HG03460 (cell line): Measurements from ENCODE around the gene CCDC13.
"Not testable (repeated sequence)": the region's sequence is repeated elsewhere in the genome, so short reads cannot be mapped to it uniquely, and the experiment has no call there.

Experiments
- ATAC-seq: cut with Tn5 transposase; IDR thresholded peaks from one replicate; pipeline ENCODE4 v1.9.1; 2021; ENCODE audit not compliant: unreplicated experiment

Gene CCDC13, protein sequence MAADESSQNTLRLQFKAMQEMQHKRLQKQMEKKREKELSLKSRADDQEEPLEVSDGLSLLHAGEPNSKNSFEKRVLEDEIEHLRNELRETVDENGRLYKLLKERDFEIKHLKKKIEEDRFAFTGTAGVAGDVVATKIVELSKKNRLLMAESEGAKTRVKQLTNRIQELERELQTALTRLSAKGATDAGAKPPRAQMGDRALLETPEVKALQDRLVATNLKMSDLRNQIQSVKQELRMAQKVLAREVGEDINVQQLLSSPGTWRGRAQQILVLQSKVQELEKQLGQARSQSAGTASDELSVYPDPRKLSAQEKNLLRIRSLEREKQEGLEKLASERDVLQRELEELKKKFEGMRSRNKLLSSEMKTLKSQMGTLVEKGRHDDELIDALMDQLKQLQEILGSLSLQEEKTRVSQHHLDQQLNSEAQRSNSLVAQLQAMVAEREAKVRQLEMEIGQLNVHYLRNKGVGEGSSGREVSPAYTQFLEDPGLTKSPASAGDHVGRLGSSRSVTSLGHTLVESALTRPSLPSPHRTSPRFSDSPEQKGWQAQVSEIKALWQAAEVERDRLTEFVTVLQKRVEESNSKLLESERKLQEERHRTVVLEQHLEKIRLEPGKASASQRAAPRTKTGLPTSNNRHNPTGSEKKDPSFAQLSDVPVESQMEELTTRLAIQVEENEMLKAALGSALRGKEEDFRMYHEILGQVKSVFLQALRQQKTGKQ

GRCh38 chr3:42772670-42773408 lies at the start of gene CCDC13:
CCDC13 (minus strand) TSS chr3:42773253; CDS start chr3:42758345, 14,908 bp downstream.
- ATAC-seq, result peak; percentile 99

GRCh38 chr3:42822828-42823227 lies 49.8 kb upstream of the CCDC13 start:
- ATAC-seq, result no peak

DNA sequence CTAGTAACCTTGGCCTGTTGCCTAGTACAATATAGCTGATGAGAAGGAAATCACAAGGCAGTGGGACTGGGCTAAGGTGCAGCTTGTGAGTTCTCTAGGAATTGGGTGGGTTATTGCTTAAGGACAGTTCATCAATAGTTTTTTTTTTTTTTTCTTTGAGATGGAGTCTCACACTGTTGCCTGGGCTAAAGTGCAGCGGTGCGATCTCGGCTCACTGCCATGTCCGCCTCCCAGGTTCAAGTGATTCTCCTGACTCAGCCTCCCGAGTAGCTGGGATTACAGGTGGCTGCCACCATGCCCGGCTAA lies 47.6 kb upstream of the CCDC13 start:
- ATAC-seq, result no peak

DNA sequence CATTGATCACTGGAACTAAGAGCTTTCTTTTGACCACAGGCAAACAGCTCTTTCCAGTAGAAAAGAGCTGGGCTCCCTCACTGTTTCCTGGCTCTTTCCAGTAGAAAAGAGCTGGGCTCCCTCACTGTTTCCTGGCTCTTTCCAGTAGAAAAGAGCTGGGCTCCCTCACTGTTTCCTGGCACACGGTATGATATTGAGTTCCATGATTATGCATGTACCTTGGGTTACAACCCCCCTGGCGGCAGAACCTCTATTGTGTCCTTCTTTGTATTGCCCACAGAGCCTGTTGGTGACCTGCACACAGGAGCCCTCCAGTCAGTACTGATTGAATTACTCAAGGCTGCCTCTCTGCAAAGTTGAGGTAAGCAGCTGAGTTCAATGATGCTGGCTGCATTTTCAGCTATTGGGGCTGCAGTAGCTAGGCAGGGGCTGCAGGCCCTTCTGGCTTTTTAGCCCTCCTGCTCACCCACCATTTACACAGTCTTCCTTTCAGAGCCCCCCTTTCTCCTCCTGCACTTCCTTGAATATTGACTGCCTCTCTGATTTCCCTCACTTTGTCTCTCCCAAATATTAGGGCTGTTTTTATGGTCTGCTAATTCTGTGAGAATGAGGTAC lies 46.4 kb upstream of the CCDC13 start:
- ATAC-seq, result no peak

DNA sequence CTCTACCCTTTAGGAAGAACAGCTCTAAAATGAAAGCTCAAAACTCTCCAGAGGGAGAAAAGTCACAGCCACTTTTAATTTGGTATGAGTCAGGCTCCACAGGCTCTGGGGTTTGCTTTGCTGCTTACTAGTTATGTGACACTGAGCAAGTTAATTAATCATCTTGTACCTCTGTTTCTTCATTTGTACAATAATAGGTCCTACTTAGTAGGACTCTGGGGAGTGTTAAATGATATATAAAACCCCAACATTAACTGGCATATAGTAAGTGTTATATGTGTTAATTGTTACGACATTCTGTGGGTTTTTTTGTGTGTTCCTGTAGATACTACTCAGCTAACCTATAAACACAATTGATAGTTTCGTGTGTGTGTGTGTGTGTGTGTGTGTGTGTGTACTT lies 42.8 kb upstream of the CCDC13 start:
- no peak for ATAC-seq

DNA sequence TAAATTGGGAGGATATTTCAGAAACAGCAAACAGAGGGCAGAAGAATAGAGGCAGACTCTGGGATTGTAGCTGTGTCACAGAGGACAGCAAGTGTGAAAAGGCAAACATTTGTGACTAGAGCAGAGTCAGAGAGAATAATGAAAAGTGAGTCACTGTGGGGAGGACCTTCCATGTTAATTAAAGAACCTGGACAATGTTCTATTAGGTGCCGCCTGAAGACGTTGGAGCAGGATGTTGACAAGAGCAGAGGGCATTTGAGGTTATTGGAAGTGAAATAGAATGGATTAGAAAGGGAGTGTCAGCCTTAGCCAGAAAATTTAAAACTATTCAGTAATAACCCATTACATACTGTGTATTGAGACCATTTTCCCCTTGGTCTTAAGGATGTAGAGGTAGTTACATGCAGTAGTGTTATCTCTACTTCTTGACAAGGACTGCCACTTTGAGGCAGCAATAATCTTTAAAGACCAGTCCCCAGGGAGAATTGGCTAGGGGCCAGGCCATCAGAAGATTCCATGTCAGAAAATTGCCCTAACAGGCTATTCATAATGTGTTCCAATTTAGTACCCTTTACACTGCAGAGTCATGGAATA lies 42.0 kb upstream of the CCDC13 start:
- no peak for ATAC-seq

DNA sequence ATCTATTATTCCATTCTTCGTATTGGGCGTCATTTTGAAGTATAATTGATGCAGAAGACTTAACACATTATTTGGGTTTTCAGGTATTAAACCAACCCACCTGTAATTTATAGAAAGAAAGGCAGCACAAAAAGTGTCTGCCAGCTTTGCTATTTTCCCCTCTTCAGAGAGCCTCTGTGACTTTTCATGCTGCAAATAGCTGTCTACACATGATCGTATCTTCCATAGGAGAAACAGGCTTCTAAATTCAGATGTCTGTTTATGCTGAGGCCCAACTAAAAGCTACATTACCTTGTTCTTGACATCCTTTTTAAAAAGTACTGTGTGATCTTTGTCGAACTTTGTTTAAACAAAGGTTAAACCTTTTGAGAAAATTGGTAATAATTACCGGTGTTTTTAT lies 41.2 kb upstream of the CCDC13 start:
- no peak for ATAC-seq

DNA sequence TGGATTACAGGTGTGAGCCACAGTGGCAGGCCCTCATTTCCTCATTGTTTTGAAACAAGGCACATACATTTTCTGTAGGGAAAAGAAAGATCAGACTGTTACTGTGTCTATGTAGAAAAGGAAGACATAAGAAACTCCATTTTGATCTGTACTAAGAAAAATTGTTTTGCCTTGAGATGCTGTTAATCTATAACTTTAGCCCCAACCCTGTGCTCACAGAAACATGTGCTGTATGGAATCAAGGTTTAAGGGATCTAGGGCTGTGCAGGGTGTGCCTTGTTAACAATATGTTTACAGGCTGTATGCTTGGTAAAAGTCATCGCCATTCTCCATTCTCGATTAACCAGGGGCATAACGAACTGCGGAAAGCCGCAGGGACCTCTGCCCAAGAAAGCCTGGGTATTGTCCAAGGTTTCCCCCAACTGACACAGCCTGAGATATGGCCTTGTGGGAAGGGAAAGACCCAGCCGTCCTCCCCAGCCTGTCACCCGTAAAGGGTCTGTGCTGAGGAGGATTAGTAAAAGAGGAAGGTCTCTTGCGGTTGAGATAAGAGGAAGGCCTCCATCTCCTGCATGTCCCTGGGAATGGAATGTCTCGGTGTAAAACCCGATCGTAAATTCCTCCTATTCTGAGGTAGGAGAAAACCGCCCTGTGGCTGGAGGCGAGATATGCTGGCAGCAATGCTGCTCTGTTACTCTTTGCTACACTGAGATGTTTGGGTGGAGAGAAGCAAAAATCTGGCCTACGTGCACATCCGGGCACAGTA lies 38.2 kb upstream of the CCDC13 start:
- ATAC-seq, result not testable (repeated sequence)

GRCh38 chr3:42810706-42811105 lies 37.7 kb upstream of the CCDC13 start:
- ATAC-seq, result not testable (repeated sequence)

- ATAC-seq, result no peak
Measured at GRCh38 chr3:42809202-42809601, 36.1 kb upstream of the CCDC13 start, which contains the start of gene ACKR2. ACKR2 (plus strand) TSS chr3:42809445; CDS start chr3:42864503, 55,058 bp downstream.

DNA sequence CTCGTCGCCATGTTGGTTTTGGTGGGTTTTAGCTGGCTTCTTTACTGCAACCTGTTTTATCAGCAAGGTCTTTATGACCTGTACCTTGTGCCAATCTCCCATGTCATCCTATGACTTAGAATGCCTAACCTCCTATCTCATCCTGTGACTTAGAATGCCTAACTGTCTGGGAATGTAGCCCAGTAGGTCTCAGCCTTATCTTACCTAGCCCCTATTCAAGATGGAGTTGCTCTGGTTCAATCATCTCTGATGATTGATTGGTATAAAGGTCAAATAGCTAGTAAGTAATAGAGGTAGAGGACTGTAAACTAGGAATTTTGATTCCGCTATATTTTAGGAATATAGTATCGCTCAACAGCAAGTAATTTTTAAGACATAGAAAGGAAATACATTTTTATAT lies 34.9 kb upstream of the CCDC13 start:
- no peak for ATAC-seq

GRCh38 chr3:42805141-42805821 lies 32.2 kb upstream of the CCDC13 start:
- ATAC-seq, result no peak

DNA sequence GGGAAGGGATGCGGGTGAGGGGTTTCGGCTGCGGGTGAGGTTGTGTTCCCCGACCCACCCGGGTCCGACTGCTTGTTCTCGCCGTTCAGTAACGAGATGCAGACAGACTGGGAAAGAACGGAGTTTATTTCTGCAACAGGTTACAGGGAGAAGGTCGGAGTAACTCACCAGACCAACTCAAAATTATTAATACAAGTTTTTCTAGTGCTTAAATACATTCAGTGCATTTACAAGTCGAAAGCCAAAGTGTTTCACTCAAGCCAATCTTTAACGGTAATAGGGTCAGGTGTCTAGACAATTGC lies 31.7 kb upstream of the CCDC13 start:
- ATAC-seq, result peak; percentile 20

DNA sequence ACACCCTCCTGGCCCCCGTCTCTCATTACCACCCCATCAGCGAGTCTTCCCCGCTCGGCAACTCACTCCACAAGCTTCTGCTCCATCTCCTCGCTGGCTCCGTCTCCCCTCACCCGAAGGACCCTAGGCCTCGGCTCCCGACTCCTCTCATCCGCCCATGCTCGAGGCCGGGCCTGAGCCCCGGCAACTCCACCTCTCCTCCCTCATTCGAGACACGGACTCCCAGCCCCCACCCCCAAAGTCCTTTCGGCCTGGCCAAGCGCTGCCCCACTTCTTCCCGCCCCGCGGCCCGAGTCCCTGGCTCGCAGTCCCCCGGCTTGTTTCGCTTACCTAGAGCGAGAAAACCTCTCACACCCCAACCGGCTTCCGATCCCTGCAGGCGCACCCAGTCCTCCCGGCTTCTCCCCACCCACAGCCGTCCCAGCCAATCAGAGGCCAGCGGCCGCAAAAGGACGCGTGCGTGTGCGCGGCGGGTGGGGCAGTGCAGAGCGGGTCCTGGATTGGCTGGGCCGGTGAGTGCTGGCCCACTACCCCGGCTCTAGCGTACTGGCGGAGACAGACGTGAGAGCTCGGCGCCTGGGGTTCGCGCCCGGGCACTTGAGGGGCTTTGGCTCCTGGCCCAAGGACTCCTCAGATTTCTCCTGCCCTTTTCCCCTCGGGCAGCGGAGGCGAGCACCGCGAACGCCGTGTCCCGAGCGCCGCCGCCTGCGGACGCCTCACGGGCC lies 31.2 kb upstream of the CCDC13 start, which contains the start of gene HIGD1A:
TSS of gene HIGD1A (minus strand) at position 385 of the 725 bp plus-strand sequence. CDS start 10,237 bp downstream, outside the sequence.
- ATAC-seq, result peak; percentile 97

DNA sequence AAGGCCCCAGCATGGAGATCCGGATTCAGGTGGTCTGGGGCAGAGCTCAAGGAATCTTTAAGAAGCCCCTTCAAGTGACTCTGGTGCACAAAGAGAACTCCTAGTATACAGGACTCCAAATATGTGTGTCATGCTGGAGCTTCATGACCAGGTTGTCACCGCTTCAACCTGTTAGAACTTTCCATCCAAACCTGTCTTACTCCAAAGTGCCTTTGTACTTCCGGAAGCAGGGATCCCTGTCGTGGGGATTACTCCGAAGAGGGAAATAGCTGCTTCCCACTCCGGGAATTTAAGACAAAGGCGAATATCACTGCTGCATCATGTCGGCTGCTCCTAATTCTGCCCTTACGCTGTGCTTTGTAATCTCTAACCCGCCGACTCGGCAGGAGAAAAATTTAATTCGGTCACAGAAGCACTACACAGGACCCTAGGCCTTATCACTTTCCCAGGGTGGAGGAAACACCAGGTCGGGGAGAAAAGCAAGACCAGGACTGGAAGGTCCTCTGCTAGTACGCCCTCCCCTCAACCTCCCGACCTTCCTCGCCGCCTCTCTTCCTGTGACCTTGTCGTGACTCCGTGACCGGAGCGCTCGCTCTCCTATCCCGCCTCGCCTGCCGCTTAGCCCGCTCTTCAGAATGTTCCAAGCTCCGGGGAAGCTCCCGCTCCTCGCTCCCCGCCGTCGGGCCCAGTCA lies 30.5 kb upstream of the CCDC13 start:
- ATAC-seq, result peak; percentile 29

DNA sequence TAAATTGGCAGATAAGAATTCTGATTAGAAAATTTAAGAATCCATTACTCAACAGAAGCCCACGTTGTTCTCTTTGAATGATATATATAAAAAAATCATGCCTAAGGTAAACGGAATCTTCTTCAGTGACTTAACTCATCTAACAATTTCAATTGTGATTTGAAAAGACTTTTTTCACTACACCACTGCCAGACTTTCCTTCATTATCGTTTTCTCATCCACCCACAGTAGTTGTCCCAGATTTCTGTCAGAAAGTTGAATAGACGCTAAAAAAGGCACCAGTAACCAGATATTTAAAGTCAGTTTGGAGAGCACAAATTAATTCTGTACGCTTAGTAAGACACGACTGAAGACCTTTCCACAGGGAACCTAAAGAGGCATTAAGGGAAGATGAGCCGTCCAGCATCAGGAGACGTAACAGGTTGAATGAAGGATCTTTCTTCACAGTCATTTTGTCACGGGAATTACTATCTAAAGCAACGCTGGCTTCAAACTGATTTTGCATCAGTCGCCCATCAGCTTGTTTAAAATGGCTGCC lies 29.9 kb upstream of the CCDC13 start:
- ATAC-seq, result no peak

DNA sequence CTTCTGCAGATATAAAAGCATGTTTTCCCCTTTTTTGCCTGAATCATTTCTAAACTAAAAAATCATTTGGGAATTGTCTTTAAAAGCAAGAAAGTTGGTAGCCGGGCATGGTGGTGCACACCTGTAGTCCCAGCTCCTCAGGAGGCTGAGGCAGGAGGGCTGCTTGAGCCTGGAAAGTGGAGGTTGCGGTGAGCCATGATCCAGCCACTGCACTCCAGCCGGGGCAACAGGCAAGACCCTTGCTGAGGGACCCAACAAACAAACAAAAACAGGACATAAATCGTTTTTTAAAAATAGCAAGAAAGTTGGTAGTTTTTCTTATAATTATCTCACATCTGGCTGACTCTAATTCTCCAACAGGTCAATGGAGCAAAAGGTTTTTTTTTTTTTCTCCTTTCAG lies 28.7 kb upstream of the CCDC13 start:
- ATAC-seq, result no peak

- ATAC-seq, result no peak
Measured at GRCh38 chr3:42801048-42801620, 28.1 kb upstream of the CCDC13 start.
